Measurements from ENCODE around the gene SLC66A2. TPM values are rescaled to one million over a fixed set of nuclear protein-coding genes. Genes with fewer than 3 reads are reported as not detected.

SLC66A2 gene
- total RNA-seq, 2 donors from 2014 or later, result 74.9 to 88.0 TPM

- H3K27ac ChIP-seq, result no peak overlapping the region
- H3K4me3 ChIP-seq, result no peak overlapping the region
- H3K4me1 ChIP-seq, result no peaks in the 10 kb centered on the region
- intact Hi-C loops (cut with DNase I), result no loop called here
- DNase-seq, result no peak
- H3K9ac ChIP-seq (ENCODE audit: low read depth in 2 of 2, low read length in 2 of 2), result no peak overlapping the region
- H3K27me3 ChIP-seq, result no peaks in the 10 kb centered on the region
- H3K36me3 ChIP-seq, result no peaks in the 10 kb centered on the region
- H3K9me3 ChIP-seq, result no peaks in the 10 kb centered on the region
- TF ChIP-seq, protein P1, sequence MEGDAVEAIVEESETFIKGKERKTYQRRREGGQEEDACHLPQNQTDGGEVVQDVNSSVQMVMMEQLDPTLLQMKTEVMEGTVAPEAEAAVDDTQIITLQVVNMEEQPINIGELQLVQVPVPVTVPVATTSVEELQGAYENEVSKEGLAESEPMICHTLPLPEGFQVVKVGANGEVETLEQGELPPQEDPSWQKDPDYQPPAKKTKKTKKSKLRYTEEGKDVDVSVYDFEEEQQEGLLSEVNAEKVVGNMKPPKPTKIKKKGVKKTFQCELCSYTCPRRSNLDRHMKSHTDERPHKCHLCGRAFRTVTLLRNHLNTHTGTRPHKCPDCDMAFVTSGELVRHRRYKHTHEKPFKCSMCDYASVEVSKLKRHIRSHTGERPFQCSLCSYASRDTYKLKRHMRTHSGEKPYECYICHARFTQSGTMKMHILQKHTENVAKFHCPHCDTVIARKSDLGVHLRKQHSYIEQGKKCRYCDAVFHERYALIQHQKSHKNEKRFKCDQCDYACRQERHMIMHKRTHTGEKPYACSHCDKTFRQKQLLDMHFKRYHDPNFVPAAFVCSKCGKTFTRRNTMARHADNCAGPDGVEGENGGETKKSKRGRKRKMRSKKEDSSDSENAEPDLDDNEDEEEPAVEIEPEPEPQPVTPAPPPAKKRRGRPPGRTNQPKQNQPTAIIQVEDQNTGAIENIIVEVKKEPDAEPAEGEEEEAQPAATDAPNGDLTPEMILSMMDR (IDR thresholded peaks at IDR 0.05), result no peak
These were observed 75.5 kb downstream of the SLC66A2 start for GRCh38 chr18:79875931-79876461.

- Histone ChIP-seq H3K36me3 (no peaks in the 10 kb centered on the region), H3K9ac (ENCODE audit: low read depth in 2 of 2, low read length in 2 of 2) (no peak overlapping the region), H3K4me3 (no peak overlapping the region), H3K27ac (no peak overlapping the region), H3K9me3 (no peaks in the 10 kb centered on the region), H3K4me1 (no peaks in the 10 kb centered on the region), H3K27me3 (no peaks in the 10 kb centered on the region)
- no peak for DNase-seq
- TF ChIP-seq, protein P1 (IDR thresholded peaks at IDR 0.05), result no peak
- intact Hi-C loops (cut with DNase I), result no loop called here
These were observed 75.9 kb downstream of the SLC66A2 start for GRCh38 chr18:79875531-79875919.

GRCh38 chr18:79874553-79875530 is 76.6 kb downstream of the SLC66A2 start:
- DNase-seq, result no peak
- no peak overlapping the region for H3K4me3 ChIP-seq
- H3K36me3 ChIP-seq, result no peaks in the 10 kb centered on the region
- no peaks in the 10 kb centered on the region for H3K4me1 ChIP-seq
- no peak overlapping the region for H3K9ac ChIP-seq (ENCODE audit: low read depth in 2 of 2, low read length in 2 of 2)
- H3K27me3 ChIP-seq, result no peaks in the 10 kb centered on the region
- H3K9me3 ChIP-seq, result no peaks in the 10 kb centered on the region
- H3K27ac ChIP-seq, result no peak overlapping the region
- TF ChIP-seq, protein P1 (IDR thresholded peaks at IDR 0.05), result no peak
- intact Hi-C loops (cut with DNase I), result no loop called here

- intact Hi-C loops (cut with DNase I), result no loop called here
- Histone ChIP-seq H3K9me3 (no peaks in the 10 kb centered on the region), H3K4me3 (no peak overlapping the region), H3K27ac (no peak overlapping the region), H3K9ac (ENCODE audit: low read depth in 2 of 2, low read length in 2 of 2) (no peak overlapping the region), H3K36me3 (no peaks in the 10 kb centered on the region), H3K27me3 (no peaks in the 10 kb centered on the region), H3K4me1 (no peaks in the 10 kb centered on the region)
- TF ChIP-seq, protein P1 (IDR thresholded peaks at IDR 0.05), result no peak
- no peak for DNase-seq
These were observed 77.9 kb downstream of the SLC66A2 start for GRCh38 chr18:79873449-79874110.

GRCh38 chr18:79872527-79873444 is 78.7 kb downstream of the SLC66A2 start:
- no peaks in the 10 kb centered on the region for H3K27me3 ChIP-seq
- DNase-seq, result no peak
- no peaks in the 10 kb centered on the region for H3K4me1 ChIP-seq
- no peaks in the 10 kb centered on the region for H3K36me3 ChIP-seq
- no peaks in the 10 kb centered on the region for H3K9me3 ChIP-seq
- H3K27ac ChIP-seq, result no peak overlapping the region
- no peak overlapping the region for H3K9ac ChIP-seq (ENCODE audit: low read depth in 2 of 2, low read length in 2 of 2)
- TF ChIP-seq, protein P1 (IDR thresholded peaks at IDR 0.05), result no peak
- H3K4me3 ChIP-seq, result no peak overlapping the region
- intact Hi-C loops (cut with DNase I), result no loop called here

Measured in colonic mucosa (tissue), 4 donors.